H7 (cell line): ENCODE data around the gene USP8. TPM values are rescaled to one million over a fixed set of nuclear protein-coding genes. Genes with fewer than 3 reads are reported as not detected.
"Not testable (repeated sequence)": the region's sequence is repeated elsewhere in the genome, so short reads cannot be mapped to it uniquely, and the experiment has no call there.

ENCODE experiments used
- DNase-seq: peaks from one replicate; pipeline ENCODE4 v3.0.0; 2012
- H3K27me3 ChIP-seq: 2 replicates; pipeline ENCODE4 v1.6.0; 2011; ENCODE audit warnings: mild to moderate bottlenecking, low read length; ENCODE audit not compliant: control insufficient read depth, insufficient read depth
- H3K36me3 ChIP-seq: replicated peaks from 2 replicates; pipeline ENCODE4 v1.5.1; 2011; ENCODE audit warnings: low read length; ENCODE audit not compliant: control insufficient read depth, insufficient read depth
- H3K4me3 ChIP-seq: 2 replicates; pipeline ENCODE4 v1.5.1; 2011; ENCODE audit warnings: low read depth, mild to moderate bottlenecking, control low read depth, low read length, moderate library complexity; ENCODE audit not compliant: insufficient read depth
- total RNA-seq: library from RNA; depleted of rRNA; stranded (reverse); fragments of >200 nt; shearing (Covaris generic); gene quantifications from 2 replicates; pipeline ENCODE4 v1.2.3, GENCODE V29; 2014

USP8 gene
- total RNA-seq, 1 experiment from 2014 or later = 58.6 TPM

DNA sequence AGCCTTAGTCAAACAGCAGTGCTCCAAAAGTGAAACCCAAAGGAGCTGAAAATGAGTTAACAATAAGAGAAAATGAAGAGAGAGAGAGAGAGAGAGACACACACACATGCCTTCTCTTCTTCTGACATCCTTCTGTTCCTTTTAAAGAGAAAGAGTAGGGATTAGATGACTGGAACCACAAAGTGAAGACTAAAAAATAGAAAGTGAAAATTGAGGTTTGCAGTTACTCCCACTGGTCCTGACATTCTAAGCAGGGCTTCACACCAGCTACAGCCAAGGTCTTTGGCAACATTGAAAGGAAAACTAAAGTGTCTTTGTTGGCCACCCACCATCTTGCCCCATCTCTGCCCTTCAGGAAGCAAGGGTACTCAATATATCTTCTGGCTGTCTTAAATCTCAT lies 63.1 kb downstream of the USP8 start:
- DNase-seq = no peak
- no peak overlapping the region for H3K4me3 ChIP-seq
- peaks cover 5% of the 10 kb centered on the region for H3K36me3 ChIP-seq
- H3K27me3 ChIP-seq = no peaks in the 10 kb centered on the region

DNA sequence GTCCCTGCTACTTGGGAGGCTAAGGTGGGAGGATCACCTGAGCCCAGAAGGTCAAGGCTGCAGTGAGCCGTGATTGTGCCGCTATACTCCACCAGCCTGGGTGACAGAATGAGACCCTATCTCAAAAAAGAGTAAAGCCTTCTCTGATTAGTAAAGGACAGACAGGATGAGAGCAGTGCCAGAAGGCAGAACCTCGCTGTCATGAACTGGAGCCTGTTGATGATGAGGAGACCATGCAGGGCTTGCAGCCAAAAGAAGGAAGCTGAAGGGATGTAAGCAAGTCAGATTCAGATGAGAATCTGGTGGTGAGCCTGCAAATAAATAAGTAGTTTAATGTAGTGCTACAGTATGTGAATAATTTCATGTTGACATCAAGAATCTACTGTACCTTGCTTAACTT lies 69.4 kb downstream of the USP8 start:
- no peak for DNase-seq
- no peaks in the 10 kb centered on the region for H3K27me3 ChIP-seq
- H3K4me3 ChIP-seq = no peak overlapping the region
- H3K36me3 ChIP-seq = peaks cover 27% of the 10 kb centered on the region

DNA sequence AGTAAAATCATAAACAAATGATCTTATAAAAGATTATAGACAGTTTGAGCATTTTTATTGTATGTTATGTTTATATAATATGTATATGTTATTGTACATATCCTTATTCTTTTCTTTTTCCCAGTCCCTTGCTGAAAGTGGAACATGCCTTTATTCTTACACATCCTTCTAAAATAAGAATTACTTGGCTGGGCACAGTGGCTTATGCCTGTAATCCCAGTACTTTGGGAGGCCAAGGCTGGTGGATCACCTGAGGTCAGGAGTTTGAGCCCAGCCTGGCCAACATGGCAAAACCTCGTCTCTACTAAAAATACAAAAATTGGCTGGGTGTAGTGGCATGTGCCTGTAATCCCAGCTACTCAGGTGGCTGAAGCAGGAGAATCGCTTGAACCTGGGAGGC lies 70.3 kb downstream of the USP8 start:
- H3K4me3 ChIP-seq, H3K27me3 ChIP-seq, DNase-seq: not testable (repeated sequence)
- H3K36me3 ChIP-seq = peaks cover 27% of the 10 kb centered on the region

DNA sequence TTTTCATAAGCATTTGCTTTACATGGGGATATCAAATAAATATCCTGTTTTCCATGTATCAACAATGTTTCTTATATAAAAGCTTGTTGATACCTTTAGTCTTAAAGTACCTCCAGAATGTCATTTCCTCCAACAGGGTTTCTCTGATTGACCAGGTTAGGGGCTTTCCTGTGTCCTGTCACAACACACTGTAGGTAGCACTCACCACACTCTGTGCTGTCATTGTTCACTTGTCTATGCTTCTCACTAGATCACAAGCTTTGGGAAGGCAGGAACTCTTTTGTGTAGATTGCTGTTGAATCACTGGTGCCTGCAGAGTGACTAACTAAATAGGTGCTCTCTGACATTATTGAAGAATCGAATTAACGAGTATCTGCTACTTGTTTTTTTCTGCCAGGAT lies 72.5 kb downstream of the USP8 start:
- DNase-seq = no peak
- H3K27me3 ChIP-seq = no peaks in the 10 kb centered on the region
- peaks cover 30% of the 10 kb centered on the region for H3K36me3 ChIP-seq

DNA sequence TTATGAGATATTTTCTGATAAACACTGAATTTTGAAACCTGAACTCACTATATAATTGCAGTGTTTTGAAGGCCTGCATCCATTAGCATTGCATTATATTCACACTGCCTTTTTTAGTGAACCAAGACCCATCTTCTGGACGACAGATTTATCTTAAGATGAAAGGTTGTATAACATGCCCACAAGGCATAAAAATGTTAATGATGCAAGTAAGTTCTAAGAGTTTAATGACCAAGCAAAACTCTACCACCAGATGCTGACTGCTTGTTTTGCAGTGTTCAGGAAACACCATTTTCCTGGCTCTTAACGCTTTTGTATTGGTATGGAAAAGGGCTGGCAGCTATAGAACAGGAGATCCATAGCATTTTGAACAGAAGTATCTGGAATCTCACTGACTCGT lies 76.1 kb downstream of the USP8 start:
- Histone ChIP-seq H3K36me3 (peaks cover 14% of the 10 kb centered on the region), H3K27me3 (no peaks in the 10 kb centered on the region), H3K4me3 (no peak overlapping the region)
- no peak for DNase-seq

More for the DNA sequence above, 72.5 kb downstream of the USP8 start:
- no peak overlapping the region for H3K4me3 ChIP-seq

- no peak for DNase-seq
- Histone ChIP-seq H3K27me3 (no peaks in the 10 kb centered on the region), H3K36me3 (peaks cover 5% of the 10 kb centered on the region), H3K4me3 (no peak overlapping the region)
These were observed 77.6 kb downstream of the USP8 start for GRCh38 chr15:50501815-50502214.

DNA sequence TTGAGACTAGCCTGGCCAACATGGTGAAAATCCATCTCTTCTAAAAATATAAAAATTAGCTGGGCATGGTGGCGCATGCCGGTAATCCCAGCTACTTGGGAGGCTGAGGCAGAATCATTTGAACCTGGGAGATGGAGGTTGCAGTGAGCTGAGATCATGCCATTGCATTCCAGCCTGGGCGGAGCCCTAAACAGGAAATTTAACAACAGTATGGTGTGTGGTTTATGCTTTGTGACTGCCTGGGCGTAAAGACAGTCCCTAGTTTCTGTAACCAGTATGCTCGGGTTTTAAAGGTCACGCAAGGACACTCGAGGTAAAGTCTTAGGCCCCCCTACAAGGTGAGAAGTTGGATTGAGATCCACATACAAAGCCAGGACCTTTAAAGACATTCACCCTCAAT lies 78.9 kb downstream of the USP8 start:
- H3K4me3 ChIP-seq = no peak overlapping the region
- no peak for DNase-seq
- no peaks in the 10 kb centered on the region for H3K27me3 ChIP-seq
- peaks cover 3% of the 10 kb centered on the region for H3K36me3 ChIP-seq

DNA sequence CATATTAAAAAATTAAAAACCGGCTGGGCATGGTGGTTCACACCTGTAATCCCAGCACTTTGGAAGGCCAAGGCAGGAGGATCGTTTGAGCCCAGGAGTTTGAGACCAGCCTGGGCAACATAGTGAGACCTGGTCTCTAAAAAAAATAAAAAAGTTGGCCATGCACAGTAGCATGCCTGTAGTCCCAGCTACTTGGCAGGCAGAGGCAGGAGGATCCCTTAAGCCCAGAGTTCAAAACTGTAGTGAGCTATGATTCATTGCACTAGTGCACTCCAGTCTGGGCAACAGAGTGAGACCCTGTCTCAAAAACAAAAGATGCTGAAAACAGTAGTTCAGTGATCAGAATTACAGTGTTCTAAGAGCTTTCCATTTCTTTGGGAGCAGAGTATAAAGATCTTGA lies 81.5 kb downstream of the USP8 start:
- H3K4me3 ChIP-seq, H3K36me3 ChIP-seq, DNase-seq, H3K27me3 ChIP-seq: not testable (repeated sequence)

DNA sequence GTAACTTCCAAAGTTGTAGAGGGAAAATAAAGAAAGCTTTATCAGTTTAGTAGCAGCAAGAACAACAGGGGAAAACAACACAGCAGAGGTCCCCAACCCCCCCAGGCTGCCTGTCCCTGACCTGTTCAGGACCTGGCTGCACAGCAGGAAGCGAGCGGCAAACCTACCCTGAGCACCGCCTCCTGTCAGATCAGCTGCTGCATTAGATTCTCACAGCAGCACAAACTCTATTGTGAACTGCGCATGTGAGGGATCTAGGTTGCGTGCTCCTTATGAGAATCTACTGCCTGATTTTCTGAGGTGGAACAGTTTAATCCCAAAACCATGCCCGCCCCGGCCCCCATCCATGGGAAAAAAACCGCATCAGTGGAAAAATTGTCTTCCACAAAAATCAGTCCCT lies 81.9 kb downstream of the USP8 start:
- H3K4me3 ChIP-seq = no peak overlapping the region
- peak; percentile 38 for DNase-seq
- H3K36me3 ChIP-seq = no peaks in the 10 kb centered on the region
- no peaks in the 10 kb centered on the region for H3K27me3 ChIP-seq

GRCh38 chr15:50513001-50513400 lies 88.8 kb downstream of the USP8 start:
- no peak overlapping the region for H3K4me3 ChIP-seq
- no peaks in the 10 kb centered on the region for H3K27me3 ChIP-seq
- DNase-seq = no peak
- no peaks in the 10 kb centered on the region for H3K36me3 ChIP-seq

DNA sequence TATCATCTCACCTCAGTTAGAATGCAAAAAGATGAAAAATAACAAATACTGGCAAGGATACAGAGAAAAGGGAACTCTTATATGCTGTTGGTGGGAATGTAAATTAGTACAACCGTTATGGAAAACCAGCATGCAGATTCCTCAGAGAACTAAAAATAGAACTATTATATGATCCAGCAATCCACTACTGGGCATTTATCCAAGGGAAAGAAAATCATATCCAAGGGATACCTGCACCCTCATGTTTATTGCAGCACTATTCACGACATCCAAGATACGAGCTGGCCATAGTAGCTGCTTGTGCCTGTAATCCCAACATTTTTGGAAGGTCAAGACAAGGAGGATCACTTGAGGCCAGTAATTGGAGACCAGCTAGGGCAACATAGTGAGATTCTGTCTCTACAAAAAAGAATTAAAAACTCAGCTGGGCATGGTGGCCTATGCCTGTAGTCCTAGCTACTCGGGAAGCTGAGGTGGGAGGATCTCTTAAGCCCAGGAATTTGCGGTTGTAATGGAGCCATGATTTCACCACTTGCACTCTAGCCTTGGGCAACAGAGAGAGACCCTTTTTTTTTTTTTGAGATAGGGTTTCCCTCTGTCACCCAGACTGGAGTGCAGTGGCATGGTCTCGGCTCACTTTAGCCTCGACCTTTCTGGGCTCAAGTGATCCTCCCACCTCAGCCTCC lies 95.7 kb downstream of the USP8 start:
- no peaks in the 10 kb centered on the region for H3K36me3 ChIP-seq
- H3K4me3 ChIP-seq = no peak overlapping the region

GRCh38 chr15:50523851-50524251 lies 99.6 kb downstream of the USP8 start:
- H3K36me3 ChIP-seq = no peaks in the 10 kb centered on the region
- no peak for DNase-seq
- H3K4me3 ChIP-seq = no peak overlapping the region
- H3K27me3 ChIP-seq = no peaks in the 10 kb centered on the region

More for the DNA sequence above, 95.7 kb downstream of the USP8 start:
- no peak for DNase-seq
- H3K27me3 ChIP-seq = no peaks in the 10 kb centered on the region

DNA sequence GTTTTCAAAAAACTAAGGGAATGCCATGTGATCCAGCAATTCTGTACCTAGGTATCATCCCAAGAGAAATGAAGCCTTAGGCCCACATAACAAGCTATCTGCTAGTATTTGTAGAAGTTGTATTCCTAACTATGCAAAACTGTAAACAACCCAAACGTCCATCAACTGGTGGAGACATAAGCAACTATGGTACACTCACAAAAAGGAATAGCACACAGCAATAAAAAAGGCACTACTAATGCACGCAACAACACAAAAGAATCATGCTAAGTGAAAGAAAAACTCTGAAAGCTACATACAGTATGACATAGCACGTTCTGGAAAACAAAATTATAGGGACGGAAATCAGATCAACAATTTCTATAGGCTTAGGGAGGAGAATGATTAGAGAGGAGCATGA lies 107.0 kb downstream of the USP8 start:
- no peak for DNase-seq
- H3K4me3 ChIP-seq = no peak overlapping the region
- no peaks in the 10 kb centered on the region for H3K27me3 ChIP-seq
- H3K36me3 ChIP-seq = no peaks in the 10 kb centered on the region

GRCh38 chr15:50531766-50532165 lies 107.6 kb downstream of the USP8 start:
- no peak for DNase-seq
- no peaks in the 10 kb centered on the region for H3K36me3 ChIP-seq
- H3K4me3 ChIP-seq = no peak overlapping the region
- no peaks in the 10 kb centered on the region for H3K27me3 ChIP-seq

- H3K36me3 ChIP-seq = no peaks in the 10 kb centered on the region
- H3K27me3 ChIP-seq = no peaks in the 10 kb centered on the region
- no peak for DNase-seq
These were observed 118.6 kb downstream of the USP8 start for GRCh38 chr15:50542887-50543210.

DNA sequence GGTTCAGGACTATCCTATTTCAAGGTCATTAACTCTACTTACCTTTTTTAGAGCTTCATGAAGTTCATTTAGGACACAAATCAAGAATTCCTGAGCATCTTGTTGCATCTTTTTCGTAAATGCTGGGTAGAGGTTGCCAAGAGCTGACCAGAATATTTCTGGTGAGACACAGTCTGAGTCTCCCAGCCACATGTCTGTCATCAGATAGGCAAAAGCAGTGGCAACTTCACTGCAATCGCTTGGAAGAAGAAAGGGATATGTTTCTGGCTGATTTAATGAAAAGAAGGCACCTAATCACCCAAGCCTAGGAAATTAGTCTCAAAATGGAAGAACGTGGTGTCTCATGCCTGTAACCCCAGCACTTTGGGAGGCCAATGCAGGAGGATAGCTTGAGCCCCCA lies 119.4 kb downstream of the USP8 start:
- Histone ChIP-seq H3K4me3 (no peak overlapping the region), H3K36me3 (no peaks in the 10 kb centered on the region), H3K27me3 (no peaks in the 10 kb centered on the region)
- no peak for DNase-seq

More at GRCh38 chr15:50542887-50543210, 118.6 kb downstream of the USP8 start:
- no peak overlapping the region for H3K4me3 ChIP-seq
